Spleen (tissue), 11 donors: ENCODE data around the gene PRPF31. TPM values are rescaled to one million over a fixed set of nuclear protein-coding genes. Genes with fewer than 3 reads are reported as not detected.

ENCODE experiments used
- DNase-seq: peaks from one replicate; pipeline ENCODE4 v3.0.0-alpha.2; 2020
- H3K27ac ChIP-seq, 8 donors: fragments of 200-600 bp; sonication (generic) in 7 of 8; 1 replicate in 4 of 8; 2 replicates in 4 of 8; pipeline versions ENCODE4 v1.5.0 to v1.8.0; 2016 to 2021; ENCODE audit warnings: inconsistent platforms in 4 of 8, mild to moderate bottlenecking in 4 of 8, moderate library complexity in 1 of 8
- H3K27me3 ChIP-seq, 7 donors: fragments of 200-600 bp; sonication (generic) in 6 of 7; replicated peaks in 1 of 7; 1 replicate in 4 of 7; 2 replicates in 3 of 7; pipeline versions ENCODE4 v1.5.0 to v1.8.0; 2016 to 2021; ENCODE audit warnings: inconsistent platforms in 3 of 7, mild to moderate bottlenecking in 1 of 7
- H3K36me3 ChIP-seq, 6 donors: fragments of 200-600 bp; sonication (generic) in 5 of 6; 1 replicate in 4 of 6; 2 replicates in 2 of 6; pipeline versions ENCODE4 v1.5.0 to v1.8.0; 2016 to 2021; ENCODE audit warnings: inconsistent platforms in 2 of 6
- H3K4me1 ChIP-seq, 6 donors: fragments of 200-600 bp; sonication (generic) in 5 of 6; 1 replicate in 3 of 6; 2 replicates in 3 of 6; pipeline versions ENCODE4 v1.5.0 to v1.8.0; 2016 to 2021; ENCODE audit warnings: inconsistent platforms in 3 of 6
- H3K4me3 ChIP-seq, 8 donors: fragments of 200-600 bp; sonication (generic) in 7 of 8; 1 replicate in 4 of 8; 2 replicates in 4 of 8; pipeline versions ENCODE4 v1.5.0 to v1.8.0; 2016 to 2021; ENCODE audit warnings: inconsistent platforms in 4 of 8, mild to moderate bottlenecking in 4 of 8, moderate library complexity in 2 of 8
- H3K9me3 ChIP-seq, 8 donors: fragments of 200-600 bp; sonication (generic) in 7 of 8; 1 replicate in 4 of 8; 2 replicates in 4 of 8; pipeline versions ENCODE4 v1.5.0 to v1.8.0; 2016 to 2021; ENCODE audit warnings: inconsistent platforms in 4 of 8
- POLR2A ChIP-seq, 3 donors: fragments of 450-650 bp; IDR thresholded peaks; one replicate each; pipeline ENCODE4 v1.5.1; 2017; ENCODE audit warnings: antibody characterized with exemption in 3 of 3, mild to moderate bottlenecking in 1 of 3
- POLR2AphosphoS5 ChIP-seq, 3 donors: sonication (generic); formaldehyde crosslinking; IDR thresholded peaks; one replicate each; pipeline ENCODE4 v1.5.1; 2017; ENCODE audit warnings: antibody characterized with exemption in 3 of 3
- WGBS, 5 donors: extraction: QIAGEN DNeasy Blood & Tissue Kit in 3 of 5; methylation state at CpG; one replicate each; pipeline versions ENCODE4 v1.1.5 to v1.1.7; 2013 to 2018; 5-methylcytosine and 5-hydroxymethylcytosine counted together
- intact Hi-C: fragments of 100-400 bp; cut with DNase I; formaldehyde crosslinking; loops from one replicate; pipeline ENCODE4 v1.15.0; 2023; ENCODE audit warnings: low total_unique reads
- polyA plus RNA-seq, 3 donors: library from polyadenylated mRNA; stranded (reverse); fragments of 200-250 nt; gene quantifications; one replicate each; pipeline ENCODE4 v1.2.1, GENCODE V29; 2013
- total RNA-seq, 7 donors: library from RNA; depleted of rRNA in 3 of 7; stranded (reverse); fragments of >200 nt in 3 of 7; fragmentation: NEBNext Ultra II Directional in 4 of 7; extraction: Animal tissue kit (Norgen Biotek cat#: 25700) in 4 of 7; gene quantifications; one replicate each; pipeline versions ENCODE4 v1.1.0 to v1.2.1, GENCODE V29; 2016 to 2021
- TF ChIP-seq, protein P1 (sequence below), 11 experiments: fragments of 200-600 bp in 7 of 11; fragments of 450-650 bp in 4 of 11; sonication (generic) in 4 of 11; IDR thresholded peaks in 8 of 11; conservative IDR thresholded peaks in 3 of 11; 1 replicate in 7 of 11; 2 replicates in 4 of 11; pipeline versions ENCODE4 v1.4.0 to v1.8.0; 2016 to 2021; ENCODE audit warnings: antibody characterized with exemption in 11 of 11, inconsistent platforms in 4 of 11, mild to moderate bottlenecking in 1 of 11
- donor health status: healthy with polysubstance abuse.
- donor health status: DM: no; HTN: no; CAD: no; lungs with moderate emphysema.
- donor health status: DM: no; HTN: no; CAD: no.
- donor health status: Bipolar disorder and iron deficiency.
- donor health status: healthy.
- donor health status: DM: no; HTN: no; CAD: no.
- donor health status: DM: yes; HTN: yes; CAD: no.

PRPF31 gene
- total and polyA plus RNA-seq, 10 donors = 34.7 to 66.2 (median 50.3) TPM

DNA sequence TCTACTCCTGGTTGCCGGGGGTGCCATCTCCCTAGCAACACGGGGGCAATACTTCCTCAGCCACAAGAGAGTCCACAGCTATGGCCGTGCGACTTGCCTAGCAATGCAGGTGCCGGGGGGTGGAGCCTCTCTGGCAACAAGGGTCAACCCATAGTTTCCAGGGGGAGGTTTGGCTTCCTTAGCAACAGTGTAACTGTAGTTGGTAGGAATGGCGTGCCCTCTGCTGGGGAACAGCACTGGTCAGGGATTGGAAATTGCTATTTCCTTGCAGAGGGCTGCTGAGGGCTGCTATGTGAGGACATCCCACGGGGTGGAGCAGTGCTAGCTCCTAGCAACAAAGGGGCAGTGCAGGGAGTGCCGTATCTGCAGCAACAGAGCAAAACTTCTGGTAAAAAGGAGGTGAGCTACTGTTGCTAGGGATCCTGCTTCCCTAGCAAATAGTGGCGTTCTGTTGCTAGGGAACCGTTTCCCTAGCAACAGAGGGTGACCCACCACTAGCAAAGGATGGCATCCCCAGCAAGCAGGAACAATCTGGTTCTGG is 64.4 kb downstream of the PRPF31 start:
- peaks cover 0 to 93% (median 18%) of the 10 kb centered on the region in 6 donors for H3K36me3 ChIP-seq
- no peak for TF ChIP-seq POLR2AphosphoS5 (IDR thresholded peaks at IDR 0.05)
- TF ChIP-seq, protein P1, sequence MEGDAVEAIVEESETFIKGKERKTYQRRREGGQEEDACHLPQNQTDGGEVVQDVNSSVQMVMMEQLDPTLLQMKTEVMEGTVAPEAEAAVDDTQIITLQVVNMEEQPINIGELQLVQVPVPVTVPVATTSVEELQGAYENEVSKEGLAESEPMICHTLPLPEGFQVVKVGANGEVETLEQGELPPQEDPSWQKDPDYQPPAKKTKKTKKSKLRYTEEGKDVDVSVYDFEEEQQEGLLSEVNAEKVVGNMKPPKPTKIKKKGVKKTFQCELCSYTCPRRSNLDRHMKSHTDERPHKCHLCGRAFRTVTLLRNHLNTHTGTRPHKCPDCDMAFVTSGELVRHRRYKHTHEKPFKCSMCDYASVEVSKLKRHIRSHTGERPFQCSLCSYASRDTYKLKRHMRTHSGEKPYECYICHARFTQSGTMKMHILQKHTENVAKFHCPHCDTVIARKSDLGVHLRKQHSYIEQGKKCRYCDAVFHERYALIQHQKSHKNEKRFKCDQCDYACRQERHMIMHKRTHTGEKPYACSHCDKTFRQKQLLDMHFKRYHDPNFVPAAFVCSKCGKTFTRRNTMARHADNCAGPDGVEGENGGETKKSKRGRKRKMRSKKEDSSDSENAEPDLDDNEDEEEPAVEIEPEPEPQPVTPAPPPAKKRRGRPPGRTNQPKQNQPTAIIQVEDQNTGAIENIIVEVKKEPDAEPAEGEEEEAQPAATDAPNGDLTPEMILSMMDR (IDR thresholded peaks at IDR 0.05 in 8 of 11, conservative IDR thresholded peaks at IDR 0.05 in 3 of 11) = peak in 1 of 11 experiments; percentile 22
- no peak overlapping the region for H3K27ac ChIP-seq
- peak; percentile 70 for DNase-seq
- intact Hi-C loops = no loop called here
- H3K4me1 ChIP-seq = no peaks in the 10 kb centered on the region
- WGBS, 5 donors = 51 to 73% (median 70%) methylated on average over 7 to 10 of the region's 10 CpGs
- H3K27me3 ChIP-seq = no peaks in the 10 kb centered on the region
- no peaks in the 10 kb centered on the region for H3K9me3 ChIP-seq
- no peak overlapping the region for H3K4me3 ChIP-seq

DNA sequence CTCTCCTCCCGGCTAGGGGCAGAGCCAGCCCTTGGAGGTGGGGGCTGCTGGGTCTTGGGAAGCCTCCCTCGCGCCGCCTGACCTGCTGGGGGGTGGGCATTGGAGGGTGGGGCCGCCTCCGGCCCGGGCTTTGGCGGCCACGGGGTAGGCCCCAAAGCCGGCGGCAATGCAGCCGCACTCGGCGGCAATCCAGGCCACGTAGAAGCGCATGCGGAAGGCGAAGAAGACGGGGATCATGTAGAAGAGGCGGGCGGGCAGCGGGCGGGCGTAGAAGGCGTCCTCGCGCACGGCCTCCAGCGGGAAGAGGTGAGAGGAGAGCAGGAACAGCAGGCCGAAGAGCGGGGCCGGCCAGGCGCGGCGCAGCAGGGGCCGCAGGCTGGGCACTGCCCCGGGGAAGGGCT is 65.1 kb downstream of the PRPF31 start:
- TF ChIP-seq POLR2AphosphoS5 (IDR thresholded peaks at IDR 0.05) (peak in 1 of 3 donors; percentile 36), POLR2A (IDR thresholded peaks at IDR 0.05) (no peak)
- DNase-seq = peak; percentile 64
- H3K27ac ChIP-seq = no peak overlapping the region
- H3K4me3 ChIP-seq = no peak overlapping the region
- WGBS, 5 donors = 96 to 97% (median 96%) methylated on average over 30 to 37 of the region's 37 CpGs
- H3K36me3 ChIP-seq = peaks cover 0 to 93% (median 18%) of the 10 kb centered on the region in 6 donors
- intact Hi-C loops = no loop called here
- H3K4me1 ChIP-seq = no peaks in the 10 kb centered on the region
- no peaks in the 10 kb centered on the region for H3K27me3 ChIP-seq
- H3K9me3 ChIP-seq = no peaks in the 10 kb centered on the region

Other genes starting within 250 kb of the PRPF31 start
- gene MYADM, start 247.9 kb upstream of the PRPF31 start, total RNA-seq = 100 to 1,000 TPM in 1 of 7 donors, 10 to 100 TPM in 6; 43.1 to 146 (median 57.7) TPM
- 10 to 100 TPM in 2 of 3 donors, 1 to 10 TPM in 1; 9.1 to 22.2 (median 12.1) TPM for gene MYADM, start 247.9 kb upstream of the PRPF31 start, polyA plus RNA-seq
- under 1 TPM in 1 of 7 donors, not detected in 6; 0.17 TPM for gene PRKCG, start 233.6 kb upstream of the PRPF31 start, total RNA-seq
- not detected for gene PRKCG, start 233.6 kb upstream of the PRPF31 start, polyA plus RNA-seq
- gene CACNG7, start 206.5 kb upstream of the PRPF31 start, total RNA-seq = not detected
- not detected for gene CACNG7, start 206.5 kb upstream of the PRPF31 start, polyA plus RNA-seq
- gene CACNG8, start 152.8 kb upstream of the PRPF31 start, total RNA-seq = under 1 TPM in 3 of 7 donors, not detected in 4; 0.03 to 0.11 (median 0.06) TPM
- gene CACNG8, start 152.8 kb upstream of the PRPF31 start, polyA plus RNA-seq = under 1 TPM in 1 of 3 donors, not detected in 2; 0.02 TPM
- gene CACNG6, start 124.1 kb upstream of the PRPF31 start, total RNA-seq = not detected
- gene CACNG6, start 124.1 kb upstream of the PRPF31 start, polyA plus RNA-seq = not detected
- 10 to 100 TPM in 2 of 7 donors, 1 to 10 TPM in 4, not detected in 1; 2.8 to 13.3 (median 7.3) TPM for gene VSTM1, start 51.9 kb upstream of the PRPF31 start, total RNA-seq
- gene VSTM1, start 51.9 kb upstream of the PRPF31 start, polyA plus RNA-seq = under 1 TPM; 0.32 to 0.70 (median 0.41) TPM
- 1 to 10 TPM in 1 of 7 donors, not detected in 6; 1.5 TPM for gene TARM1, start 34.4 kb upstream of the PRPF31 start, total RNA-seq
- not detected for gene TARM1, start 34.4 kb upstream of the PRPF31 start, polyA plus RNA-seq
- gene OSCAR, start 15.0 kb upstream of the PRPF31 start, total RNA-seq = 10 to 100 TPM in 6 of 7 donors, 1 to 10 TPM in 1; 9.1 to 49.5 (median 18.3) TPM
- 10 to 100 TPM in 2 of 3 donors, 1 to 10 TPM in 1; 2.4 to 18.2 (median 12.9) TPM for gene OSCAR, start 15.0 kb upstream of the PRPF31 start, polyA plus RNA-seq
- gene NDUFA3, start 12.9 kb upstream of the PRPF31 start, total RNA-seq = 100 to 1,000 TPM in 1 of 7 donors, 10 to 100 TPM in 6; 14.5 to 109 (median 73.5) TPM
- 100 to 1,000 TPM; 162 to 197 (median 185) TPM for gene NDUFA3, start 12.9 kb upstream of the PRPF31 start, polyA plus RNA-seq
- gene TFPT, start 97 bp upstream of the PRPF31 start, total RNA-seq = 10 to 100 TPM; 16.5 to 22.7 (median 20.1) TPM
- 10 to 100 TPM; 24.8 to 36.5 (median 28.8) TPM for gene TFPT, start 97 bp upstream of the PRPF31 start, polyA plus RNA-seq
- gene CNOT3, start 22.0 kb downstream of the PRPF31 start, total RNA-seq = 10 to 100 TPM; 40.7 to 56.1 (median 48.2) TPM
- 10 to 100 TPM; 17.7 to 34.3 (median 24.6) TPM for gene CNOT3, start 22.0 kb downstream of the PRPF31 start, polyA plus RNA-seq
- gene LENG1, start 44.0 kb downstream of the PRPF31 start, total RNA-seq = 10 to 100 TPM in 2 of 7 donors, 1 to 10 TPM in 5; 7.5 to 12.1 (median 9.0) TPM
- gene LENG1, start 44.0 kb downstream of the PRPF31 start, polyA plus RNA-seq = 10 to 100 TPM in 1 of 3 donors, 1 to 10 TPM in 2; 7.4 to 14.6 (median 9.1) TPM
- 1 to 10 TPM in 3 of 7 donors, under 1 TPM in 2, not detected in 2; 0.51 to 4.0 (median 1.0) TPM for gene TMC4, start 57.4 kb downstream of the PRPF31 start, total RNA-seq
- gene TMC4, start 57.4 kb downstream of the PRPF31 start, polyA plus RNA-seq = under 1 TPM; 0.12 to 0.86 (median 0.22) TPM
- gene MBOAT7, start 73.8 kb downstream of the PRPF31 start, total RNA-seq = 100 to 1,000 TPM in 3 of 7 donors, 10 to 100 TPM in 4; 65.1 to 208 (median 85.9) TPM
- 10 to 100 TPM; 12.0 to 19.4 (median 14.7) TPM for gene MBOAT7, start 73.8 kb downstream of the PRPF31 start, polyA plus RNA-seq
- gene TSEN34, start 75.6 kb downstream of the PRPF31 start, total RNA-seq = 100 to 1,000 TPM in 1 of 7 donors, 10 to 100 TPM in 6; 32.2 to 109 (median 45.5) TPM
- 10 to 100 TPM; 25.5 to 45.2 (median 37.5) TPM for gene TSEN34, start 75.6 kb downstream of the PRPF31 start, polyA plus RNA-seq
- gene RPS9, start 85.1 kb downstream of the PRPF31 start, total RNA-seq = 1,000 to 10,000 TPM; 1,182 to 2,757 (median 1,587) TPM
- 1,000 to 10,000 TPM; 6,196 to 7,306 (median 6,994) TPM for gene RPS9, start 85.1 kb downstream of the PRPF31 start, polyA plus RNA-seq
- 100 to 1,000 TPM in 3 of 7 donors, 10 to 100 TPM in 4; 61.5 to 443 (median 97.5) TPM for gene LILRB3, start 107.3 kb downstream of the PRPF31 start, total RNA-seq
- 10 to 100 TPM in 2 of 3 donors, 1 to 10 TPM in 1; 6.4 to 24.6 (median 22.5) TPM for gene LILRB3, start 107.3 kb downstream of the PRPF31 start, polyA plus RNA-seq
- gene LILRA6, start 127.0 kb downstream of the PRPF31 start, total RNA-seq = 10 to 100 TPM; 21.5 to 77.5 (median 38.3) TPM
- 1 to 10 TPM; 1.2 to 8.2 (median 6.7) TPM for gene LILRA6, start 127.0 kb downstream of the PRPF31 start, polyA plus RNA-seq
- 100 to 1,000 TPM in 1 of 7 donors, 10 to 100 TPM in 6; 38.9 to 112 (median 79.6) TPM for gene LILRB5, start 141.5 kb downstream of the PRPF31 start, total RNA-seq
- 10 to 100 TPM in 2 of 3 donors, 1 to 10 TPM in 1; 3.8 to 41.2 (median 23.9) TPM for gene LILRB5, start 141.5 kb downstream of the PRPF31 start, polyA plus RNA-seq
- 100 to 1,000 TPM in 3 of 7 donors, 10 to 100 TPM in 4; 52.9 to 209 (median 94.5) TPM for gene LILRB2, start 165.4 kb downstream of the PRPF31 start, total RNA-seq
- 10 to 100 TPM; 10.2 to 26.0 (median 23.8) TPM for gene LILRB2, start 165.4 kb downstream of the PRPF31 start, polyA plus RNA-seq
- gene LILRA5, start 197.4 kb downstream of the PRPF31 start, total RNA-seq = 100 to 1,000 TPM in 2 of 7 donors, 10 to 100 TPM in 5; 43.3 to 262 (median 79.9) TPM
- gene LILRA5, start 197.4 kb downstream of the PRPF31 start, polyA plus RNA-seq = 10 to 100 TPM; 16.3 to 53.6 (median 34.5) TPM
- gene LILRA4, start 223.4 kb downstream of the PRPF31 start, total RNA-seq = 10 to 100 TPM; 11.5 to 61.1 (median 17.5) TPM
- 10 to 100 TPM; 32.1 to 80.9 (median 39.8) TPM for gene LILRA4, start 223.4 kb downstream of the PRPF31 start, polyA plus RNA-seq
- 100 to 1,000 TPM in 6 of 7 donors, 10 to 100 TPM in 1; 95.9 to 164 (median 125) TPM for gene LAIR1, start 249.2 kb downstream of the PRPF31 start, total RNA-seq
- gene LAIR1, start 249.2 kb downstream of the PRPF31 start, polyA plus RNA-seq = 10 to 100 TPM; 56.3 to 74.8 (median 71.1) TPM